ENCODE data around the gene CHKA. TPM values are rescaled to one million over a fixed set of nuclear protein-coding genes. Genes with fewer than 3 reads are reported as not detected.

Gene CHKA
- total RNA-seq, 4 donors from 2014 or later = 27.7 to 72.5 (median 33.3) TPM

GRCh38 chr11:68032003-68032402 is 89.2 kb downstream of the CHKA start:
- no peak for TF ChIP-seq CTCF (IDR thresholded peaks at IDR 0.05)
- DNase-seq (ENCODE audit: low spot score) (no peak), ATAC-seq (ENCODE audit: low FRiP score) (no peak)

- no peak for DNase-seq (ENCODE audit: low spot score)
Measured at GRCh38 chr11:68031144-68031464, 90.1 kb downstream of the CHKA start.

GRCh38 chr11:68030318-68031143 is 90.7 kb downstream of the CHKA start, which contains the start of gene NDUFS8:
Gene NDUFS8, plus strand, starts transcription at chr11:68030681. Its CDS starts 1,471 bp downstream, at chr11:68032152.
- peak; percentile 96 for ATAC-seq (ENCODE audit: low FRiP score)
- TF ChIP-seq CTCF (IDR thresholded peaks at IDR 0.05) = no peak

More at GRCh38 chr11:68031144-68031464, 90.1 kb downstream of the CHKA start:
- no peak for TF ChIP-seq CTCF (IDR thresholded peaks at IDR 0.05)
- no peak for ATAC-seq (ENCODE audit: low FRiP score)

GRCh38 chr11:68028802-68029545 is 92.2 kb downstream of the CHKA start:
- no peak for TF ChIP-seq CTCF (IDR thresholded peaks at IDR 0.05)
- ATAC-seq (ENCODE audit: low FRiP score) = no peak

More at GRCh38 chr11:68030318-68031143, 90.7 kb downstream of the CHKA start, which contains the start of gene NDUFS8:
- peak; percentile 97 for DNase-seq (ENCODE audit: low spot score)

GRCh38 chr11:68027667-68028066 is 93.5 kb downstream of the CHKA start:
- DNase-seq (ENCODE audit: low spot score) (no peak), ATAC-seq (ENCODE audit: low FRiP score) (no peak)
- TF ChIP-seq CTCF (IDR thresholded peaks at IDR 0.05) = no peak

More at GRCh38 chr11:68028802-68029545, 92.2 kb downstream of the CHKA start:
- DNase-seq (ENCODE audit: low spot score) = no peak

- ATAC-seq (ENCODE audit: low FRiP score) (no peak), DNase-seq (ENCODE audit: low spot score) (no peak)
- TF ChIP-seq CTCF (IDR thresholded peaks at IDR 0.05) = no peak
Measured at GRCh38 chr11:68026391-68027105, 94.6 kb downstream of the CHKA start.
